Neural progenitor cell (in vitro differentiated cells): ENCODE results near the gene TRIM49D2.
"Not testable (repeated sequence)": the region's sequence is repeated elsewhere in the genome, so short reads cannot be mapped to it uniquely, and the experiment has no call there.

ENCODE experiments used
- EZH2 ChIP-seq: fragments of 200-600 bp; sonication (generic); IDR thresholded peaks from 2 replicates; pipeline ENCODE4 v1.6.1; 2017; ENCODE audit warnings: antibody characterized with exemption, mild to moderate bottlenecking, moderate library complexity
- EZH2phosphoT487 ChIP-seq: fragments of 200-600 bp; sonication (generic); IDR thresholded peaks from 2 replicates; pipeline ENCODE4 v1.6.1; 2017; ENCODE audit warnings: antibody characterized with exemption
- TF ChIP-seq, protein P1 (sequence below): fragments of 200-600 bp; sonication (generic); IDR thresholded peaks from 2 replicates; pipeline ENCODE4 v1.5.1; 2017; ENCODE audit warnings: antibody characterized with exemption, mild to moderate bottlenecking

DNA sequence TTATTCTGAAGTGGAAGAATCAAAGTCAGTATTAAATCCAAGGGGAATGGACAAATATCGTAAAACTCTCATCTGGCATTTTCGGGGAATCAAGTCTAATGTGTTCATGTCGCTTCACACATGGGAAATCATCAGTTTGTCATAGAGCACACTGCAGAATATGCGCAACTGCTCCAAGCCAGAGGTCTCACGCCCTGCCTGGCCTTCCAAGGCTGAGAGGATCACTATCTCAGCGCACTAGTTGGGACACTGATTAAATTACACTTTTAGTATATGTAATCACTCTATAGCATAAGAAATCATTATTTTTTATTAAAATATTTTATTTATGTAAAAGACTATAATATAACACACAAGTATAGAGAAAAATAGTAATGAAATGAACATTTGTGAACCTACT, 37.0 kb downstream of the TRIM49D2 start:
- TF ChIP-seq, protein P1, sequence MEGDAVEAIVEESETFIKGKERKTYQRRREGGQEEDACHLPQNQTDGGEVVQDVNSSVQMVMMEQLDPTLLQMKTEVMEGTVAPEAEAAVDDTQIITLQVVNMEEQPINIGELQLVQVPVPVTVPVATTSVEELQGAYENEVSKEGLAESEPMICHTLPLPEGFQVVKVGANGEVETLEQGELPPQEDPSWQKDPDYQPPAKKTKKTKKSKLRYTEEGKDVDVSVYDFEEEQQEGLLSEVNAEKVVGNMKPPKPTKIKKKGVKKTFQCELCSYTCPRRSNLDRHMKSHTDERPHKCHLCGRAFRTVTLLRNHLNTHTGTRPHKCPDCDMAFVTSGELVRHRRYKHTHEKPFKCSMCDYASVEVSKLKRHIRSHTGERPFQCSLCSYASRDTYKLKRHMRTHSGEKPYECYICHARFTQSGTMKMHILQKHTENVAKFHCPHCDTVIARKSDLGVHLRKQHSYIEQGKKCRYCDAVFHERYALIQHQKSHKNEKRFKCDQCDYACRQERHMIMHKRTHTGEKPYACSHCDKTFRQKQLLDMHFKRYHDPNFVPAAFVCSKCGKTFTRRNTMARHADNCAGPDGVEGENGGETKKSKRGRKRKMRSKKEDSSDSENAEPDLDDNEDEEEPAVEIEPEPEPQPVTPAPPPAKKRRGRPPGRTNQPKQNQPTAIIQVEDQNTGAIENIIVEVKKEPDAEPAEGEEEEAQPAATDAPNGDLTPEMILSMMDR: not testable (repeated sequence)
- not testable (repeated sequence) for TF ChIP-seq EZH2, EZH2phosphoT487
